Left lung (tissue), 10 donors: Measurements from ENCODE around the gene RAP2C. TPM values are rescaled to one million over a fixed set of nuclear protein-coding genes. Genes with fewer than 3 reads are reported as not detected.
"Not testable (repeated sequence)": the region's sequence is repeated elsewhere in the genome, so short reads cannot be mapped to it uniquely, and the experiment has no call there.

Experiments used
- ATAC-seq: fragments of 200-7000 bp; cut with Tn5 transposase; one replicate; pipeline ENCODE4 v1.9.1; 2020; ENCODE audit warnings: moderate library complexity
- DNase-seq, 4 donors: peaks; one replicate each; pipeline ENCODE4 v3.0.0-alpha.2; 2013 to 2020
- H3K27ac ChIP-seq, 2 donors: fragments of 200-600 bp; sonication (generic) in 1 of 2; one replicate each; pipeline versions ENCODE4 v1.5.0 to v1.8.0; 2020 to 2021
- H3K27me3 ChIP-seq, 2 donors: fragments of 200-600 bp; sonication (generic) in 1 of 2; one replicate each; pipeline versions ENCODE4 v1.5.0 to v1.8.0; 2020 to 2021
- H3K36me3 ChIP-seq, 2 donors: fragments of 200-600 bp; sonication (generic) in 1 of 2; one replicate each; pipeline versions ENCODE4 v1.5.0 to v1.8.0; 2020 to 2021
- H3K4me1 ChIP-seq, 2 donors: fragments of 200-600 bp; one replicate each; pipeline ENCODE4 v1.8.0; 2021
- H3K4me3 ChIP-seq, 2 donors: fragments of 200-600 bp; sonication (generic) in 1 of 2; one replicate each; pipeline versions ENCODE4 v1.5.0 to v1.8.0; 2020 to 2021; ENCODE audit warnings: mild to moderate bottlenecking in 1 of 2
- H3K9me3 ChIP-seq, 2 donors: fragments of 200-600 bp; sonication (generic) in 1 of 2; one replicate each; pipeline versions ENCODE4 v1.5.0 to v1.8.0; 2020 to 2021
- CTCF ChIP-seq, 2 donors: fragments of 200-600 bp; sonication (generic) in 1 of 2; IDR thresholded peaks; one replicate each; pipeline versions ENCODE4 v1.5.0 to v1.8.0; 2021; ENCODE audit warnings: antibody characterized with exemption in 2 of 2
- intact Hi-C, 2 donors: fragments of 100-400 bp; cut with DNase I; formaldehyde crosslinking; loops; one replicate each; pipeline versions ENCODE4 v1.11.2 to v1.14.2; 2022
- polyA plus RNA-seq, 6 donors: library from polyadenylated mRNA; unstranded; fragments of 120-200 nt; gene quantifications; one replicate each; pipeline ENCODE4 v1.2.1, GENCODE V29; 2013; ENCODE audit not compliant: insufficient read length in 6 of 6
- total RNA-seq, 2 donors: library from RNA; stranded (reverse); fragmentation: NEBNext Ultra II Directional; extraction: Animal tissue kit (Norgen Biotek cat#: 25700); gene quantifications; one replicate each; pipeline ENCODE4 v1.2.1, GENCODE V29; 2021
- donor health status: DM: no; HTN: yes; CAD: no.
- donor health status: DM: no; HTN: no; CAD: no.

Gene RAP2C
- total and polyA plus RNA-seq, 8 donors = 18.5 to 33.6 (median 30.7) TPM

- Histone ChIP-seq H3K9me3 (no peaks in the 10 kb centered on the region), H3K36me3 (no peaks in the 10 kb centered on the region), H3K4me3 (no peak overlapping the region), H3K4me1 (no peaks in the 10 kb centered on the region), H3K27me3 (no peaks in the 10 kb centered on the region), H3K27ac (no peak overlapping the region)
- TF ChIP-seq CTCF (IDR thresholded peaks at IDR 0.05) = no peak
- intact Hi-C loops = no loop called here
- no peak for DNase-seq
- no peak for ATAC-seq
Observed at GRCh38 chrX:132169554-132169953, 49.7 kb downstream of the RAP2C start.

GRCh38 chrX:132165651-132166050 is 53.6 kb downstream of the RAP2C start:
- Histone ChIP-seq H3K4me3 (no peak overlapping the region), H3K27me3 (no peaks in the 10 kb centered on the region), H3K4me1 (no peaks in the 10 kb centered on the region), H3K36me3 (no peaks in the 10 kb centered on the region), H3K27ac (no peak overlapping the region), H3K9me3 (no peaks in the 10 kb centered on the region)
- DNase-seq (no peak), ATAC-seq (no peak)
- intact Hi-C loops = no loop called here
- no peak for TF ChIP-seq CTCF (IDR thresholded peaks at IDR 0.05)

GRCh38 chrX:132165005-132165404 is 54.2 kb downstream of the RAP2C start:
- intact Hi-C loops = no loop called here
- Histone ChIP-seq H3K9me3 (no peaks in the 10 kb centered on the region), H3K27me3 (no peaks in the 10 kb centered on the region), H3K36me3 (no peaks in the 10 kb centered on the region), H3K27ac (no peak overlapping the region), H3K4me1 (no peaks in the 10 kb centered on the region), H3K4me3 (no peak overlapping the region)
- ATAC-seq (no peak), DNase-seq (no peak)
- no peak for TF ChIP-seq CTCF (IDR thresholded peaks at IDR 0.05)

- H3K27me3 ChIP-seq, H3K36me3 ChIP-seq, DNase-seq, H3K27ac ChIP-seq, ATAC-seq, H3K4me1 ChIP-seq, intact Hi-C loops, H3K9me3 ChIP-seq, H3K4me3 ChIP-seq: not testable (repeated sequence)
Observed at GRCh38 chrX:132163094-132163493, 56.2 kb downstream of the RAP2C start.

GRCh38 chrX:132153166-132153565 is 66.1 kb downstream of the RAP2C start:
- peaks cover 0 to 8% of the 10 kb centered on the region in 2 donors for H3K27me3 ChIP-seq
- H3K27ac ChIP-seq = no peak overlapping the region
- H3K4me3 ChIP-seq = no peak overlapping the region
- intact Hi-C loops = no loop called here
- ATAC-seq (no peak), DNase-seq (no peak)
- H3K36me3 ChIP-seq = no peaks in the 10 kb centered on the region
- H3K9me3 ChIP-seq = no peaks in the 10 kb centered on the region
- H3K4me1 ChIP-seq = no peaks in the 10 kb centered on the region
- TF ChIP-seq CTCF (IDR thresholded peaks at IDR 0.05) = no peak

Other genes starting within 250 kb of the RAP2C start
- gene STK26, start 196.1 kb downstream of the RAP2C start, total RNA-seq = 10 to 100 TPM; 18.0 to 21.2 TPM
- 10 to 100 TPM; 13.1 to 23.1 (median 20.0) TPM for gene STK26, start 196.1 kb downstream of the RAP2C start, polyA plus RNA-seq
- not detected for gene FRMD7, start 91.4 kb downstream of the RAP2C start, total RNA-seq
- gene FRMD7, start 91.4 kb downstream of the RAP2C start, polyA plus RNA-seq = not detected